DMS 273 (cell line): ENCODE measurements around the gene VPS26C.

Experiments
- DNase-seq: peaks from one replicate; lab custom pipeline; 2025; ENCODE audit not compliant: unreplicated experiment; lab: John Stamatoyannopoulos, UW

VPS26C gene

DNA sequence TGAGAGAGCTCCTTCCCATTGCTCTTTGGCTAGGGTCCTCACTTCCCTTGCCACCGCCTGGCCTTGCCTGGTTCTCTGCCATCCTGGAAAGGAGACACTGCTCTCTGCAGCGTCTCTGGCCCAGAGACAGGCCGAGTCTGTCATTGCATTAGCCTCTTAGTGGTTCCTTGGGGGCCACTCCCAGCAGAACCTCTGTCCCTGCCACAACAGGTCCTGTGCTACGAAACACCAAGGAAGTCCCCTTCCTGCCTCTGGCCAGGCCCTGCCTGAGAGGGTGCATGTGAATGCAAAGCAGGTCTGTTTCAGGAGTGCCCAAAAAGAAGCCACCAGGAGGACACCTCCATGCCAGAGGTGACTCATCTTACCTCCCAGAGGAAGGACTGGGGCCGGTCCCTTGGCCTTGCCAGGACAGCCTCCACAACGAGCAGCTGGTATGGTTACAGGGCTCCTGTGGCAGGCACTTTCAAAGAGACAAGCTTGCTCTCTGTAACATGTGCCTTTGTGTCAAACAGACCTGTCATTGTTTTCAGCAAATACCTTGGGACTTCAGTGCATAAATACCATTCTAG, 59.6 kb downstream of the VPS26C start:
- DNase-seq, result peak; percentile 18

DNA sequence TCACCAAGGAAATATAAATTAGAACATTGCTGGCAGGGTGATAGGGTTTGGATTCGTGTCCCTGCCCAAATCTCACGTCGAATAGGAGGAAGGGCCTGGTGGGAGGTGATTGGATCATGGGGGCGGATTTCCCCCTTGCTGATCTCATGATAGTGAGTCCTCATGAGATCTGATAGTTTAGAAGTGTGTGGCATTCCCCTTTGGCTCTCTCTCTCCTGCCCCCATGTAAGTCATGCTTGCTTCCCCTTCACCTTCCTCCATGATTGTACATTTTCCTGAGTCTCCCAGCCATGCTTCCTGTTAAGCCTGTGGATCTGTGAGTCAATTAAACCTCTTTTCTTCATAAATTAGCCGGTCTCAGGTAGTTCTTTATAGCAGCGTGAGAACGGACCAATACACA, 60.6 kb downstream of the VPS26C start:
- no peak for DNase-seq

DNA sequence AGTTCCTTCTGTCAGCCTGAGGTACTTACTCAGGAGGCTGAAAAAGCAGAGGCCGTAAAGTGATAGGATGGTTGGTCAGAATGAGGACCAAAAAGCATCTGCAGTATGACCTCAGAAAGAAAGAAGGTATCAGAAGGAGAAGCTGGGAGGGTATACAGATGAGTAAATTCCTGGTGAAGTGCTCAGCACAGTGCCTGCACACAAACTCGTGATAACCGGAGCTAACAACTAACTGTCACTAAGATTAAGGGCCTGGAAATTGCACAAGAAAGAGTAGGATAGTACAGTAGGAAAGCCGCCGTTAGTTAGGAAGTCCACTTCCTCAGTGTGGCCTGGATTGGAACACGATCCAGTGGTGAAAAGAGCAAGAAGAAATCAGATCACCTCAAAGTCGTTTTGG, 62.6 kb downstream of the VPS26C start:
- no peak for DNase-seq

DNA sequence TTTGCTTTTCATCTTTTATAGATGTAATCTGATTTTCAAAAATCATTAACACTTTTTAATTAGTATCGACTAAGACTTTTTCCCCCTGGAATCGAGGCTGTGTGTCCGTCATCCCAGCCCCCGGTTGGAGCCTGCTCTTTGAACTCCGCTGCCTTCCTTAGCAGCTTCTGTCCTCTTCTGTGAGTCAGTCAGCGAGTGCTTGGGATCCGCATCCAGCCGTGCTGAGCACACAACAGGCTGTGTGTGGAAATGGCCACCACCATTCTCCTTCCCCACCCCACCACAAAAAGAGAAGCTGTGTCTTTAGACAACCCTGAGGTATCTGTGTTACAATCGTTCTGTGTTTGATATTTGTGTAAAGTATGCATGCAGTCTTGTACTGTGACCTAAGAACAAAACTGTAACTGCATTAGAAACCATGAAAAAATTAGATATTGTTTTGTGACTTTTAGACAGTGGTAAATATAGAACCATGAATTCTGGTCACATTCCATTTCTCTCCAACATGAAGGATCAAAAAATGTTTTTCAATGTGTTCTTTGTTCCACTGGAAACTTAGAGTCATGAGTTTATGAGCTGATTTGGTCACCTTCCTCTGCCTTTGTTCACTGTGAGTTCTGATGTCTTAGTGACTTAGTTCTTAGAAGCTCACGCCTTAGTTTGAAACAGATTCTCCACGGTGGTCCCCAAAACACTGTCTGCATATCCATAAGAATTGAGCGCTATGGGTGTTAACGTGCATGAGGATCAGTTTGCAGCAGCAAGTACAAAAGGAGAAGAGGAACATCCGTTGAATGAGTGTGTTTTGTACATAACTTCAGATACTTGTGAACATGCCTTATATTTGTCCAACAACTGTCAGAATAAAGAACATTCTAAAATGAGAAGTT, 64.7 kb downstream of the VPS26C start:
- no peak for DNase-seq

DNA sequence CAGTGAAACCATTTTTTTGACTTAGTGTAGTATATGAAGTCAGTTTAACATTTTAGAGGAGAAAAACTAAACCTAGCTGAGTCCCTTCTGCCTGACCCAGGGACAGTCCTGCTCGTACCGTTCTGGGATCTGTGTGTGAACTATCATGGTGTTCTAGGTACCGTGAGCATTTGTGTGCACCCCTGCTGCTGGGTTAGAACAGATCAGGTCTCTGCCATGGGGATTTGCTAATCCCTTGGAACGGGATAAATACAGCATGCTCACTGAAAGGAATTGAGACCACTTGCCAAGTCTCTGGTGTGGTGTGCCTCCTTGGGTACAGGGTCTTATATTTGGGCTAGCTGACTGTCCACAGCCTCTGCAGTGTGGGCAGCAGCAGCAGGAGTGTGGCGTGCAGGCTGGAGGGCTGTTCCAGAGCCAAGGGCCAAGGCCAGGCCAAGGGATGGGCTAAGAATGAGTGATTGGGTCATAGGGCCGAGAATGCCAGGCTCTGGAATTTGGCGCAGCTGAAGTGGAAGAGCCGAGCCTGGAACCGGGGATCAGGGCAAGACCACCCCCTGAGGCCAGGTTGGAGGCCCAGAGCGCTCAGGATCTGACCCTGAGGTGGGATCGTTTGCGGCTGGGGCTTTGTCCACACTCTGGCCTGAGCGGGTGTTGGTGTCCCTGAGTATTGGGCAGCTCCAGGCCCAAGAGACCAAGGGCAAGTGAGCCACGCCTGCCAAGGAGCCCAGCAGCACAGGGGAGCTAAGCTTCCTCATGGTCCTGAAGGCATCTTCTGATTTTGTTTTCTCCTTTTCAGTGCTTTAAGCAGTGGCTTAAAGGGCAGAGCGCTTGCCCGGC, 66.3 kb downstream of the VPS26C start:
- DNase-seq, result no peak

DNA sequence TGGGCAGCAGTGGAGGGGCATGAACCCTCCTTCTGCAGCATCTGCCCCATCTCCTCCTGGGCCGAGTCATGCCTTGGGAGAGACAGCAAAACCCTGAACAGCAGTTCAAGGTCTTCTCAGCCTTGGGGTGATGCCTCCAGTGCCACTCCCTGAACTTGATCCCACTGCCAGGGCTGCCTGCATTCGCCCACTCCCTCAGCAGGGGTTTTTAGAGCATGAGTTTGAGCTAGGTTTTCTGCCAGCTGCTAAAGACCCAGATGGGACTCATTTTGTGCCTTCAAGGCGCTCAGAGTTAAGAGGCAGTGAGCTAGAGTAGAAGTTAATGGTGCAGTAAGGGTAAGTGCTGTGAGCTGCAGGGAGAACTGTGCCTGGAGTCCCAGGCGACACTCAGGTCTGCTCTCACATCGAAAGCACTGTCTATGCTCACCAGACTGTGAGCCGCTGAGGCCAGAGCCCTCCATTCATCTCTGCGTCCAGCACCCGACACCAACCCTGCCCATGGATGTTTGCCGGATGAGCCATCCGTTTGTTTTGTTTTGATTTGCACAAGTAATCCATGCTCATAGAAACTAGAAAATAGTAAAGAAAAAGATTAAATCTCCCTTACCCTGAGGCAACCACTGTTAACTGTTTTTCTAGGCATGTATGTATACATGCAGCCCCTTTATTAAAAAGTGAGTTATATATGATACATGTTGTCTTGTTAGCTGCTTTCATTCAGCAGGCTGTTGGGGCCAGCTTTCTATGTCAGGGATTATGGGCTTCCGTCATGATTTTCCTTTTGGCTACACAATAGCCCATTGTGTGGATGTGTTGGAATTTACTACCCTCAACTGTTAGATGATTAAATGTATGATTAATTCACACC, 67.8 kb downstream of the VPS26C start:
- DNase-seq, result no peak

DNA sequence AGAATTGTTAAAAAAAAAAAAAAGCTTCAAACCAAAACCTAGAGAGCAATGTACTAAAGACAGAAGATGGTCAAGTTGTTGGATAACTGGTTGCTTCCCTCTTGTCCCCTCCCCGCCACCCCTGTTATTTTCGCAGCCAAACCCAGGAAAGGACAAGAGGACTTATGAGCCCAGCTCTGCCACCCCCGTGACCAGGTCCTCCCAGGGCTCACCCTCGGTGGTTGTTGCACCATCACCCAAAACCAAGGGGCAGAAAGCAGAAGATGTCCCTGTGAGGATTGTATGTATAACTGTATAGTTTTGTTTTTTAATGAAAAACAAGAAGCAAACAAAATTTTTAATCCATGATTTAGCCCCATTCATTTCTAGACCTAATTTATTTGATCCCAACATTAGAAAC, 69.4 kb downstream of the VPS26C start:
- DNase-seq, result no peak

DNA sequence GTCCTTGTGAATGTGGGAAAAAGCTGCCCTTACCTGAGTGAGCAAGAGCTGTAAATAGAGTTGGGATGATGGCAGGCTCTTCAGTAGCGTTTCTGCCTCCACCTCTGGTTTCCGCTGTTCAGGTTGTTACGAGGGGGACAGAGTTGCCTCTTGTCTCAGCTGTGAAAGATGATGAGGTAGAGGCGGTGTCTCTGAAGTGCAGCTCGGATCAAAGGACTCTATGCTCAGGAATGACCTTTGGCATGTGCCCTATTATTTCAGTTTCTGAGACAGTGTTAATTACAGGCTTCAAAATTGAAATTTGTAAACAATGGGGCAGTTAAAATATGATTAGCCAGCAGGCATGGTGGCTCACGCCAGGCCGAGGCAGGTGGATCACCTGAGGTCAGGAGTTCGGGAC, 70.3 kb downstream of the VPS26C start:
- DNase-seq, result no peak

DNA sequence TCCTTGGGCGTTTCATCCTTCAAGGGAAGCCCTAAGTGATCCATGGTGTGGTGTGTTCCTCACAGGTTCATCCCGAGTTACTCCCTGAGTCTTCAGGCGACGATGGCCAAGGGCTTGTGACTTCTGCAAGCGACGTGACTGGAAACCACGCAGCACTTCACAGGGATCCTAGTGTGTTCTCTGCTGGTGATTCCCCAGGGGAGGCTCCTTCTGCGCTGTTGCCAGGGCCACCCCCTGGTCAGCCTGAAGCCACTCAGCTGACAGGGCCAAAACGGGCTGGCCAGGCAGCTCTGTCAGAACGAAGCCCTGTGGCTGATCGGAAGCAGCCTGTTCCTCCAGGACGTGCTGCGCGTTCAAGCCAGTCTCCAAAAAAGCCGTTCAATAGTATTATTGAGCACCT, 71.5 kb downstream of the VPS26C start:
- no peak for DNase-seq

DNA sequence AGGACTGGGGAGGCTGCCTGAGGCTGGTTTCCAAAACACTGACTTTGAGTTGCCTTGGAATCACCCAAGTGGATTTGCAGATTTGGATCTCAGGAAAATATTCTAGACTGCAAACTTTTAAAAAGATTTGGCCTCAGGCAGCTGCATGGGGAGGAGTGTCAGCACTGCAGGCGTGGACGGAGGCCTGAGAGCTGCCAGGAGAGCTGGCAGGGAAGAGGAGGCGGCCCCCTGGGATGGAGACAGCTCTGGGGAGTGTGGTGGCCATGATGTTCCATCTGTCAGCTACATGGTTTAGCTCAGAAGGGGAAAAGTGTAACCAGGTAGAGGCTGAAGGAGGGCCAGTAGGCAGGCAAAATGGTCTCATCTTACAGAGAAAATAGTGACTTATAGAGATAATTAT, 72.1 kb downstream of the VPS26C start:
- peak; percentile 17 for DNase-seq

DNA sequence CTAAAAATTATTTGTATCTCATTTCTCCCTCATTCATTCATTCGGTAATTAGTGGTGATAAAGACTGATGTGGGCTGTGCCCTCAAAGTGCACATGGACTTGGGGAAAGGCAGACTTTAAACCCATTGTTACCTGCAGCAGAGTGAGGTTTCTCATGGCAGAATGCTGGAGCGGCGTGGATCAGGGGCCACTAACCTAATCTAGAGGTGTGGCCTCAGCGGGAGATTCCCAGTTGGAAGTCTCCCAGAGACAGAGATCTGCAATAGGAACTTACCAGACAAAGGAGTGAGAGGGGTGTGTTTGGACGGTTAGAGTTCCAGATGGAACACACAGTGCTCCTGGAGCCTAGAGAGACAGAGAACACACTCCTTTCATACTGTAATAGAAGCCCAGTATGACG, 73.5 kb downstream of the VPS26C start:
- DNase-seq, result no peak

DNA sequence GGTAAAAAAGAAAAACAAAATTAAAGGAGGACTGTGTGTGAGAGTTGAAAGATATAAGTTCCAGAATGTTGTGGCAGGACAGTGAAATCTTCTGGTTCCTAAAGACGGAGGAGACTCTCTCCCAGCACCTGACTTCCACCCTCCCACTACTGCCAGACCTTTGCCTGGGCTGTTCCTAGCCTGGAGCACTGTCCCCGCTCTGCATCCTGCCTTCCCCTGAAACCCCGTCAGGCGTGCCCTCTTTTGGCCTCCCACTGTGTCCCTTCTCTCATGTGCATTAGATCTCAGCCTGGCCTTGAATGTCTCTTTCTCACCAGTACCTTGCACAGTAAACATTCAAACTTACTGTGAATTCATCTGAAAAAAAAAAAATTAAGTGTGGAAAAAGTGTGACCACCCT, 74.1 kb downstream of the VPS26C start:
- no peak for DNase-seq

DNA sequence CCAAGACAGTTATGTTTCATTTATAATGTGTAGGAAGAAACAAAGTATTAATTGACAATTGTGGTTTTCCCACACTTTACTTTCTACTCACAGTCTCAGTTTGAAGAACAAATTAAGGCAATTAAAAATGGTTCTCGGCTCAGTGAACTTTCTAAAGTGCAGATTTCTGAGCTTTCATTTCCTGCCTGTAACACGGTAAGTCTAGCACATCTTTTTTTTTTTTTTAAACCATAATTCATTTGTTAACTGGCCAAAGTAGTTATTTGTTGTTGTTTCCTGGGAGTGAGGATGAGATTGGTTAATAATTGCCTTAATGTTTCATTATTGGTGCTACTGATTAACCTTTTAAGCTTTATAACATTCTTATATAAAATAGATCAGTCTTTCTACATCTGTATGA, 75.1 kb downstream of the VPS26C start:
- no peak for DNase-seq

DNA sequence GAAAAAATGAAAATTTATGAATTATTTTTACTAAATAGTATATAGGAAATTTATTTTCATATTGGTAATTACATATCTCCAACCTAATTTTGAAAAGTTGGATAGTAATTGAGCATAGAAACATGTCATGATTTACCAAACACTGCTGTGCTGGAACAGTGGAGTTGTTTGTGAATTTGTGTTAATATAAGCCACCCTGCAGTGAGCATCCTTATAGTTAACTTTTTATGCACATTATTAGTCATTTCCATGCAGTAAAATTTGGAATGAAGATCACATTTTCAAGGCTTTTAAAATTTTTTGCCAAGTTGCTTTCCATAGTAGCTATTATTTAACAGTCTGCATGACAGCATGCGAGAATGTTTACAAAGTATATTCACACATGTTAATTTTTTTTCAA, 78.3 kb downstream of the VPS26C start:
- no peak for DNase-seq

DNA sequence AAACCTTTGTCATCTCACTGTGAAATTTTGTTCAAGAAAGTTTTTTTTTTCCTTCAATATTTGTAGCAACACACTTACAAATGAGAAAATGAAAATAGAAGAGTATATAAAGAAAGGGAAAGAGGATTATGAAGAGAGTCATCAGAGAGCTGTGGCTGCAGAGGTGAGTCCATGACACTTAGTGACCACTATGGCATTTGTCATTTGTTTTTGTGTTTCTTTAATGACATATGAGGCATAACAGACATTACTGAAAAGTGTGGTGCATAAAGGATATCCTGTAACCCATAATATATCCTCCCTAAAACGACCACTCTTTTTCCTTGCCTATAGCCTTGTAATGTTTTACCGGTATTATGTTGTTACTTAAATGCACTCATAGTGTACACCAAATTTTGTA, 80.2 kb downstream of the VPS26C start:
- DNase-seq, result no peak

DNA sequence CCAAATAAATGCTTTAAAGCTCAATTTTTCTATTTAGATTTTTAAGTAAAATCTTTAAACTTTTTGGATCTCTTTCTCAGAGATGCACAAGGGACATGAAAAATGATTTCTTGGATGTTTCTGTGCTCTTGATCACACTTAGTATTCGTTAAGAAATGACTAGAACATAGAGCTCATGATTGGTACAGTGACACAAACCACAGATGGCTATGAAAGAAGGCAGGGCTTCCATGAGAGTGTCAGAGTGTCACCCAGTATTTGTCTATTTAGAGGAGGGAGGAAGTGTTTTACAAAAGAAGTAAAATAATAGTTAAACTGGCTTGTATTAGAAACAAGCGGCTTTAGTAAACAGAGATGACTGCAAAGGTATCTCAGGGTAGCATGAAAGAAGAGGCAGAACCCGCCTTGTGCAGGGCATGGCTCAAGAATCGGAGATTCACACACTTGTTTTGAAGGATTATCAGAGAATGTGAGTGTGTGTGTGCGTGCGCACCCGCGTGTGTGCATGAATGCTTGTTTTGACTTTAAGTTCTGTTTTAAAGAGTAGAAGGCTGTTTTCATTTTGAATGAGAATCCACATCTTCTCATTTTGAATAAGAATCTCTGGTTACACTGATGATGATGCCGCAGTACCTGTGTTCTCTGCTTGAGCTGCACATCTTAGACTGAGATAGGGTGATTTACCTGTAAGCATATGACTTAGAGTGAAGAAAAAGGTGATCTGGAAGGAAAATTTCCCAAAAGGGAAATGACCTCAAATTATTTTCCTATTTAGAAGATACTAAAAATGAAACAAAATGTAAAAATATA, 82.1 kb downstream of the VPS26C start:
- no peak for DNase-seq

DNA sequence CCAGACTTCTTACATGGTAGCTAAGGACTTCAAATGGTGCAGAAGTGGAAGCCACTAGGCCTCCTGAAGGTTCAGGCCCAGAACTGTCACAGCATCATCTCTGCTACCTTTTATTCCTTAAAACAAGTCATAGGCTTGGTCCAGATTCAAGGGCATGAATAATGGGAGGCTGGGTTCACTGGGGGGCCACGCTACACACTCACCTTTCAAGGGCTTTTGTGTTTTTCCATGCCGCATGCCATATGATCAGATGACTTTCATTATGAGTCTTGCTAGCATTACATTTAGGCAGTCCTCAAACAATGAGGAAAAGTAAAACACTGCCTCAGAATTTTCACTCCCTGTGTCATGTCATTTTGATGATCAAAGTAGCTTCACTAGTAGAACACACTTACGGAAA, 83.4 kb downstream of the VPS26C start:
- DNase-seq, result no peak

DNA sequence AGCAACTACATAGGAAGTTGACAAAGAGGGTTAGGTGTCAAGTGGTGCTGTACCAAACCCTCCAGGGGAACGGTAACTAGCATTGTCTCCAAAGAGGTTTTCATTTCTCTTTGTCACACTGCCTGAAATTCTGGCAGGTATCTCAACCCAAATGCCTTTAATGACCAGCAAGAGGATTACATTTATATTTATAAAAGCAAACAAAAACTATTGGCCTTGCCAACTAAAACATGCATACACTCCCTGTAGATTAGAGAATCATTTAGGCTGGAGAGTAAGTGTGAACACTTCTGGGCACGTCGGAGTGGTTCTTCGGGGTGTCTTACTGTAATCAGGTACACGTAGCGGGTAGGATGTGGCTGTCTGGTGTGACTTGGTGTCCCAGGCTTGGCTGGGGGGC, 84.9 kb downstream of the VPS26C start:
- DNase-seq, result no peak

DNA sequence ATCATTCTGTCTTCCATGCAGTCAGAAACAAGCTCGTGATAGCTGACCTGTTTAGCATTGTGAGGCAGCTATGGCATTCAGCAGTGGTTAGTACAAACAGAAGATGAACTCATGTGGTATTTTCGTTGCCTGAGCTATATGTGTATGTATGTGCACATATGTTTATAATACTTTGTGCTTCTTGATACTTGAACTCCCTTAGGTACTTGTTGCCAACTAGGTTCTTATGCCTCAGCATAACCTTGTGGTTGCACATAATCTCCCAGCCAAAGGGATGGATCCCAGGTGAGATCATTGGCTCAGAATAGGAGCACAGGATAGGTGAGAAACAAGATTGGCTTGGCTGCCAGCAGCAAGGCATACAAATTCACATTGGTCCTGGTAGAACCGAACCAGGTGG, 86.1 kb downstream of the VPS26C start:
- no peak for DNase-seq

DNA sequence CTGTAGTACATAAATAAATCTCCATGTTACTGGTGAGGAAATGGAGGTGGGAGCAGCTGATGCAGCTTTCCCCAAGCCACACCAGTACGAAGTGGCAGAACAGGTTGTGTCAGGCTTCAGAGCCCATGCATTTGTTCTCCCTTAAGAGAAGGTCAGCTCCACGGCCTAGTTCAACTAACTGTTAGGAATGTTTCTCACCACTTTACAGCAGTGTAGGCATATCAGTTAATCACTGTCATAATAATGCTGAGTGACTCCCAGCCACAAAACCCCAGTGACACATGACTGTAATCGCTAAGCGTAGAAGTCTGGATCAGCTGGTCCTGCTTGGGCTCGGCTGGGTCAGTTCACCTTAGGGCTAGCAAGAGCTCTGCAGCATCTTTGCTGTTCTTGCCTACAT, 90.4 kb downstream of the VPS26C start:
- no peak for DNase-seq
